HS-27A (cell line): ENCODE data around the gene B4GALNT3.
A peak's percentile ranks its signal among the peaks of the same experiment; 100 is the strongest.
"Not testable (repeated sequence)": the region's sequence is repeated elsewhere in the genome, so short reads cannot be mapped to it uniquely, and the experiment has no call there.

Experiments
- DNase-seq: peaks from one replicate; pipeline ENCODE4 v3.0.0-alpha.2; 2012; ENCODE audit warnings: low read depth, missing footprints

Gene B4GALNT3

GRCh38 chr12:575948-576614 lies 116.3 kb downstream of the B4GALNT3 start:
- peak; percentile 56 for DNase-seq

- DNase-seq = no peak
Measured at GRCh38 chr12:576615-577110, 116.9 kb downstream of the B4GALNT3 start.

DNA sequence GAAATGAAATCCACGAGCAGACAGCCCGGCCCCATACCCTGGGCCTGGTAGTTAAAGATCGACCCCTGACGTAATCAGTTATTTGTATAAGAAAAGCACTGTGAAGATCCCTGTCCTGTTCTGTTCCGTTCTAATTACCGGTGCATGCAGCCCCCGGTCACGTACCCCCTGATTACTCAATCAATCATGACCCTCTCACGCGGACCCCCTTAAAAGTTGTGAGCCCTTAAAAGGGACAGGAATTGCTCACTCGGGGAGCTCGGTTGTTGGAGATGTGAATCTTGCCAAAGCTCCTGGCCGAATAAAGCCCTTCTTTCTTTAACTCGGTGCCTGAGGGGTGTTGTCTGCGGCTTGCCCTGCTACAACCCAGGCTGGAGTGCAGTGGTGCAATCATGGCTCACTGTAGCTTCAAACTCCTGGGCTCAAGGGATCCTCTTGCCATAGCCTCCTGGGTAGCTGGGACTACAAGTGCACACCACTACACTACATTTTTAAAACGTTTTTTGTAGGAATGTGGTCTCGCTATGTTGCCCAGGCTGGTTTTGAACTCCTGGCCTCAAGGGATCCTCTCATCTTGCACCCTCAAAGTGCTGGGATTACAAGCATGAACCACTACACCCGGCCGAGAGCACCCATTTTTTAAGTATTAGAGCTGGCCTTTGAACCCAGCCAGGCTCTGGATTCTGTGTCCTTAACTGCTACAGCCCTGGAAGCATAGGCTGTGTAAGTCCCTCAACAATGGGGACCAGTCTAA lies 118.4 kb downstream of the B4GALNT3 start:
- not testable (repeated sequence) for DNase-seq

DNA sequence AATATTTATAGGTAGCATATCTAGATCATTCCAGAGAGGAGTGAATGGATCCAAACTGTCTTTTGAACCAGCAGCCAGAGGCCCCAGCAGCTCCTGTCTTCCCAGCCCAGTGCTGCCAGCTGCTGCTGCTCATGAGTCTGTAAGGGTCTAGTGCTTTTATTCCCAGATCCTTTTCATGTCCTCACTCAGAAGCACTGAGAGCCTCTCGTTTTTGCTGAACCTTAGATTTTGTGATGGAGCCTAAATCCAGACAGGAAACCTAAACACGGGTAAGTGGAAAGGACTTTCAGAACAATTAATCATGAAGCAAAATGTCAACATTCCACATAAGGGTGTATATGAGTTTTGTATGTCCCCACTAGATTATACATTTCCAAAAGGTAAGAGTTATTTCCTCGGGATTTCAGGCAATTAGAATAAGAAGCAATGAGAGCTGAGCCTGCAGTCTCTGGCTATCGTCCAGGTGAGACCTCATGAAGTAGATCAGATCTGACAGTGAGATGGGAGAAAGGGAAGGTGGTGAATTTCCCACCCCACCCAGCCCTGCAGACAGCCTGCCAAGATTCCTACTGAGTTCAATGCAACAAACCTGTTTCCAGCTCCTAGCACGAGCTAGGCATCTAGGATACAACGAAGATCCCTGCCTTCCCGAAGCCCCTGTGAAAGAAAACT lies 119.1 kb downstream of the B4GALNT3 start:
- DNase-seq = no peak

DNA sequence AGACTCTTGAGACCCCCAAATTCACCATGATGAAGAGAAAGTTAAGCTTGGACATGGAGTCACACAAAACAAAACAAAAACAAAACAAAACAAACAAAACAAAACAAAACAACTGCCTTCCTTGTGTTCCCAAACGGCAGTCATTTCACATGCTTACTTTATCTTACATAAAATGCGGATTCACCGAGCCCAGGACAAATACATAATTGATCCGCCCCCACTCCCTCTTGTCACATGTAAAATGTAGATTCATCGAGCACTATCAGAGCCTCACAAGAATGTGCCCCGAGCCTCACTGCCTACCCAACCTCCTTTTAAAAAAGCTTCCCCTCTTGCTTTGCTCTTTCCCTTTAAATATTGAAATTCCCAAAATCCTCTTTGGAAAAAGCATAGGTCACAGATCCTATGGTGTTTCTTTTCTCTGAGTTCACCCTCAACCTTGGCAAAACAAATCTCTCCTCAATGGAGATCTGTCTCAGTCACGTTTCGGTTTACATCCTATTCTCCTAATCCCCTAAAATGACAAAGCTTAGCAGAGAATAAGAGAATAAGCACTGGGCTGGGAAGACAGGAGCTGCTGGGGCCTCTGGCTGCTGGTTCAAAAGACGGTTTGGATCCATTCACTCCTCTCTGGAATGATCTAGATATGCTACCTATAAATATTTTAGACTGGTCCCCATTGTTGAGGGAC lies 119.8 kb downstream of the B4GALNT3 start:
- DNase-seq = no peak

DNA sequence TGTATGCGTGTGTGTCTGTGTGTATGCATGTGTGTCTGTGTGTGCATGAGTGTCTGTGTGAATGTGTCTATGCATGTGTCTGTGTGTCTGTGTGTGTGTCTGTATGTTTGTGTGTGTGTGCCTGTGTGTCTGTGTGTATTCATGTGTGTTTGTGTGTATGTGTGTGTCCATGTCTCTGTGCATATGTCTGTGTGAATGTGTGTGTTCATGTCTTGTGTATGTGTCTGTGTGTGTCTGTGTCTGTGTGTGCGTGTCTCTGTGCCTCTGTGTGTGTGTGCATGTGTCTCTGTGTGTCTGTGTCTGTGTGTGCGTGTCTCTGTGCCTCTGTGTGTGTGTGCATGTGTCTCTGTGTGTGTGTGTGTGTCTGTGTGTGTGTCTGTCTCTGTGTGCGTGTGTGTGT lies 121.1 kb downstream of the B4GALNT3 start:
- DNase-seq = no peak

DNA sequence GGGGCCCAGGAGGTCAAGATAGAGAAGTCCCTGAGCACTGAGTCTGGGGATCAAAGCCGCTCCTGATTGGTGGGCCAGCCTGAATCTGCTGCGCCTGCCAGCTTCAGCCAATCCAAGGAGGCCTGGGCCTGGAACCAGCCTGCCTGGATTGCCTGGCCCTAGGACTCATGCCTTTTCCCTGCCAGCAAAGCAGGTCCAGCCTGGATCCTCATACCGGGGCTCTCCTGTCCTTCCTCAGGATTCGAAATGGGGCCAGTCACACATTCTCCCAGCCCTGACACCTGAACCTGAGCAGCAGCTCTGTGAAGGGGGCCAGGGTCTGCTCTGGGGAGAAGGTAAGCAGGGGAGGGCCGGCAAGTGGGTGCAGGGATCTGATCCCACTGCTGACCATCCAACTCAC lies 121.6 kb downstream of the B4GALNT3 start:
- DNase-seq = no peak

DNA sequence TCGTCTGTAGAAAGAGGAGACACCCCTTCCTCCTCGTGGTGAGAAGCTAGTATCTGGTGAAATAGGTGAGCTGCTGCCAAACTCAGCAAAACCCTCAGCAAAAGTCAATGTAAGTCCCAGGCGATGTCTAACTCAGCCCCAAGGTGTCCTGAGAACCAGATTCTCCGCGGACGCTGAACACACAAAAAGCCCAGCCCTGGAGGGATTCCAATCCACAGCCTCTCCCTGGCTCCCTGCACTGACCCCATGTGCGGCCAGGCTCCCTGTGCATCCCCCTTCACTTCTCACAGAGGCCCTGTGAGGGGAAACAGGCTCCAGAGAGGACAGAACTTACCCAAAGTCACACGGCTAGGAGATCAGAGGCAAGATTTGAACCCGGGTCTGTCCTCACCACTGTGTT lies 122.0 kb downstream of the B4GALNT3 start:
- DNase-seq = no peak

- DNase-seq = no peak
Measured at GRCh38 chr12:583251-583869, 123.6 kb downstream of the B4GALNT3 start.

GRCh38 chr12:585062-586061 lies 125.6 kb downstream of the B4GALNT3 start:
- DNase-seq = no peak

DNA sequence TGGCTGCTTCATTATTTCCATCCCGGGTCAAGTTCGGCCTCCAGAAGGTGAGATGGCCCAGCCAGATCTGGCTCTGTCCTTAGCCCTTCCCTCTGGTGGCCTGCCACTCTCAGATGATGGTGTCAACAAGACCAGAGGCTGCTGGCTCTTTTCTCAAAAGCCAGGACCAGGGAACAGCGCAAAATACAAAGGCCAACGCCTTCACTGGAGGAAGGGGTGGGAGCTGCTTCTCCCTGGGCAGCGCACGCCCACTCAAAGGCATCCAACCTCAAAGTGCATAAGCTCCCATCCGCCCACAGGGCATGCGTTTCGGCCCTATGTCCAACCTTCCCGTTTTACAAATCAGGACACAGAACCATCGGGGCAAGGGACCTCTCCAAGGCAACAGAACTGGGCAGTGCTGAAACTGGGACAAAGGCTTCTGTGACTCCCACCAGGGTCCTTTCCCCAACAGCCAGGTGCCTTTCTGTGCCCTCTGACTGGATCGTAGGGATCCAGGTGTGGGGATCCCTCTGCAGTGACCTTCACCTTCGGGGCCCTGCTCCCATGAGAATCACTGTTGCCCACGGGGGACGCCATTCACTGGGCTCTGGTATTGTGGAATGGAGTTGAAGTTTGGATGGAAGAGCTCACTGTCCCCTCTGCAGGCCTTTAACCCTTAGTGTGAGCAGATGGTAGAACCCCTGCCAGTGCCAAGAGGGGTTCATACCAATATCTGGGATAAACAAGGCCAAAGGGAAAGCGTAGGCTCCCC lies 126.8 kb downstream of the B4GALNT3 start:
- DNase-seq = no peak

GRCh38 chr12:587132-588023 lies 127.6 kb downstream of the B4GALNT3 start:
- DNase-seq = no peak

- no peak for DNase-seq
Measured at GRCh38 chr12:588024-588322, 128.2 kb downstream of the B4GALNT3 start.

- no peak for DNase-seq
Measured at GRCh38 chr12:588646-589045, 128.9 kb downstream of the B4GALNT3 start.

DNA sequence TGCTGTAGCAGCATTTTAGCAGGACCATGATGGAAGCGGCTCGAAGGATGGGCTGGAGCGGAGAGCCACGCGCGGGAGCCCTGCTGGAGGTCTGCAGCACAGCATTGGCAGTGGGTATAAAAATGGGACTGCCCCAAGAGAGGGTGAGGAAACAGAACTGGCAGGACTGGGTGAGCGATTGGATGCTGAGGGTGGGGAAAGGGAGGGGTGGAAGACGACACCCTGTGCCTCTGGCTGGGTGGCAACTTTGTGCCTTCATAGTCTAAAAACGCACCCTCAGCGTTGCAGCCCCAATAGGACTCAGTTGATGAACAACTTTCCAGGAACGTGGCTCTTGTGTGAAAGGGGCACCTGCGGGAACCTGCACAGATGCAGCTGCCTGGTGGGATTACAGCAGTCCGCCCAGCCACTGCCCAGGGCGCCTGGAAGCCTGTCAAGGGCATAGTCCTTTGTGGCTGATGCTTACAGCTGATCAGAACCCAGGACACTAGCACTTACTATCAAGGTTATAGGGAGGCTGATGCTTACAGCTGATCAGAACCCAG lies 130.5 kb downstream of the B4GALNT3 start:
- DNase-seq = no peak

DNA sequence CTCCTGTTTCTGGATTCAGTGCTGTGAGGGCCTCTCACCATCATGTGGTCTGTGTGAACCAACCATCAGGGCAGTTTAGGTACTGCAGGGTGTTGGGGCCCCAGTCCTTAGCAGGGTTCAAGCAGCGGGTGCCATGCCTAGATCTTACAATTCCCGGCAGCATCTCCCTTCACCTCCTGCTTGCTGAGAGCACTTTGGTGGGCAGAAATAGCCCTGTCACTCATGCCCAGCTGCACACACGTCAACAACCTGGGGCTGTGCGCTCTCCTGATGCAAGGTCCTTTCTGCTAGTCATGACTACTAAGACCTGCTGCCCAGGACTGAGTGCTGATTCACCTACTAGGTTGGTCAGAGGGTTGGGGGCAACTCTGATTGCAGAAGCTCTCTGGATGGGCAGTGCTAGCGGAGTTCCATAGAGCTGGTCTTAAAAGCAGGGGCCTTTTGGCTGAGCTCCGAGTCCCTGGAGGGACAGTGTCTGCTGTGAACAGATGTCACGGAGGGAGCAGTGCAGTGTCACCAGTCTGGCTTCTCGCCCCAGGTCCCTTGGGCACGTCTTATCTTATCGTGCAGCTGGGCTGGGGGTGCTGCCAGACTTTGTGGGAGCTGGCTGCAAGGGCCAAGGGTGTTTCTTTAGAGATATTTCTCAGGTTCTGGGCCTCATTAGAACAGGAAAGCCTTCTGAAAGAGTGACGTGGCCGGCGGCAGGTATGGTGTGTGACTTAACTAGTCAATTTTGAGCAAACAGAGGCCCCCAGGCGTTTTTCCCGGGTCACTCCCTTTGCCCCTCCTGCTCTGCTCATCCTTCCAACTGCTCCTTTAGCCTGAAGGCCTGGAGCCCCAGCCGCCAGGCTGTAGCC lies 131.7 kb downstream of the B4GALNT3 start:
- no peak for DNase-seq

GRCh38 chr12:592024-592505 lies 132.3 kb downstream of the B4GALNT3 start:
- DNase-seq = no peak
